GM21723 (cell line): ENCODE results near the gene FAM110A.

ENCODE experiments used
- ATAC-seq: cut with Tn5 transposase; IDR thresholded peaks from one replicate; pipeline ENCODE4 v1.9.1; 2021; ENCODE audit warnings: mild to moderate bottlenecking, moderate library complexity; ENCODE audit not compliant: unreplicated experiment

Gene FAM110A

GRCh38 chr20:870758-871157 lies 37.2 kb downstream of the FAM110A start:
- ATAC-seq, result no peak

GRCh38 chr20:871436-871835 lies 37.9 kb downstream of the FAM110A start:
- no peak for ATAC-seq

- no peak for ATAC-seq
Observed at GRCh38 chr20:871948-872347, 38.4 kb downstream of the FAM110A start.

GRCh38 chr20:872855-873520 lies 39.5 kb downstream of the FAM110A start:
- ATAC-seq, result no peak

- ATAC-seq, result no peak
Observed at GRCh38 chr20:873875-874607, 40.5 kb downstream of the FAM110A start.

- no peak for ATAC-seq
Observed at GRCh38 chr20:875115-875514, 41.6 kb downstream of the FAM110A start.

- no peak for ATAC-seq
Observed at GRCh38 chr20:877814-878213, 44.3 kb downstream of the FAM110A start.

GRCh38 chr20:878511-879307 lies 45.2 kb downstream of the FAM110A start:
- ATAC-seq, result no peak

- no peak for ATAC-seq
Observed at GRCh38 chr20:879626-880025, 46.1 kb downstream of the FAM110A start.

GRCh38 chr20:881051-881782 lies 47.7 kb downstream of the FAM110A start:
- ATAC-seq, result no peak

- ATAC-seq, result no peak
Observed at GRCh38 chr20:881783-882144, 48.2 kb downstream of the FAM110A start.

- ATAC-seq, result no peak
Observed at GRCh38 chr20:884983-885952, 51.8 kb downstream of the FAM110A start.

- no peak for ATAC-seq
Observed at GRCh38 chr20:887137-887536, 53.6 kb downstream of the FAM110A start.

- ATAC-seq, result no peak
Observed at GRCh38 chr20:888057-888456, 54.5 kb downstream of the FAM110A start.

- ATAC-seq, result no peak
Observed at GRCh38 chr20:889106-889505, 55.6 kb downstream of the FAM110A start.

GRCh38 chr20:889932-890463 lies 56.5 kb downstream of the FAM110A start:
- ATAC-seq, result no peak

GRCh38 chr20:890666-891057 lies 57.1 kb downstream of the FAM110A start:
- ATAC-seq, result no peak

GRCh38 chr20:891058-891705 lies 57.7 kb downstream of the FAM110A start:
- ATAC-seq, result no peak

- ATAC-seq, result no peak
Observed at GRCh38 chr20:891706-892080, 58.2 kb downstream of the FAM110A start.
